Measurements from ENCODE around the gene IRGC.
"Not testable (repeated sequence)": the region's sequence is repeated elsewhere in the genome, so short reads cannot be mapped to it uniquely, and the experiment has no call there.

Gene IRGC, protein sequence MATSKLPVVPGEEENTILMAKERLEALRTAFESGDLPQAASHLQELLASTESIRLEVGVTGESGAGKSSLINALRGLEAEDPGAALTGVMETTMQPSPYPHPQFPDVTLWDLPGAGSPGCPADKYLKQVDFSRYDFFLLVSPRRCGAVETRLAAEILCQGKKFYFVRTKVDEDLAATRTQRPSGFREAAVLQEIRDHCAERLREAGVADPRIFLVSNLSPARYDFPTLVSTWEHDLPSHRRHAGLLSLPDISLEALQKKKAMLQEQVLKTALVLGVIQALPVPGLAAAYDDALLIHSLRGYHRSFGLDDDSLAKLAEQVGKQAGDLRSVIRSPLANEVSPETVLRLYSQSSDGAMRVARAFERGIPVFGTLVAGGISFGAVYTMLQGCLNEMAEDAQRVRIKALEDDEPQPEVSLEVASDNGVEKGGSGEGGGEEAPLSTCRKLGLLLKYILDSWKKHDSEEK

DNA sequence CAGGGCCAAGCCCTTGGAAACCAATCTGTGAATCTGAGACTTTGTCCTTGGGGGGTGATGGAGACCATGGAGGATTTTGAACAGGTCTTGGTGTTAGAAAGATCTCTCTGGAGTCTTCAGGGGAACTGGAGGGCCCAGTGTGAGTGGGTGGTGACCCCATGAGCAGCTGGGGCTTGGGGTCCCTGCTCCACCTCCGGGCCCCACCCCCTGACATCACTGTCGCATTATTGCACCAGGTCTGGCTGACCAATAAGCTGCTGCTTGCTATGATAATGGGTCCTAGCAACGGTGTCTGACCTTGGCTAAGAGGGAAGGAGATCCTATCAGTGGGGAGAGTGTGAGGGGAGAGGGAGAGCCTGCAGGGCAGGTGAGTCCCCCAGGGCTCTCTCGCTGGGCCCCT is at the start of gene IRGC:
Gene IRGC (plus strand): TSS at position 301 of the 400 bp plus-strand sequence. CDS start 2,483 bp downstream, outside the sequence.
- no peak for DNase-seq

DNA sequence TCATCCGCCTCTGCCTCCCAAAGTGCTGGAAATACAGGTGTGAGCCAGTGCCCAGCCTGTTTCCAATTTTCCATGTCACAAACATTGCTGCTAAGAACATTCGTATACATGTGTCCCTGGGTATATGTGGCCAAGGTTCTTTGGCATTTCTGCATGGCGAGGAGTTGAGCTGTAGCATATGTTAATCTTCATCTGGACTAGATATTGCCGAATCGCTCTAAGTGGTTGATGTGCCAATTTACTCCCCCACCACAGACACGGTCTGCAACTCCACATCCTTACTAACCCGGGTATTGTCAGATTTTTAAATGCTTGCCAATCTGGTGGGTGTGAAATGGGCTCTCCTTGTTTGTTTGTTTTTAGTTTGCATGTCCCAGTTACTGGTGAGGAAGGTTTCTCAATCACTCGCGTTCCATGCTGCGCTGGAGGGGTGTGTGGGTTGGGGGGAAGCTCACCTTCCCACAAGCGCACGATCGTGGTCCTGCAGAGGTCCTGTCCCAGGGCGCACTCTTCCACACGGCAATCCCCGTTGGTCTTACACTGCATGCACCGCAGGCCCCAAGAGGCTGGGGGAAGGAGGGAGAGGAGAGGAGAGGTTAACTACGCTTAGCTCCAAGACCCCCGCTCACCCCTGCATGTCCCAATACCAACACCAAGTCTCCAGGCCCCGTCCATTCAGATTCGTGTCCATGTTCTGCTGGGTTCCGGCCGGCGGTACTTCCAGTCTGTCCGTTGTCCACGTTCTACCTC is 48.6 kb upstream of the IRGC start:
- DNase-seq, result no peak

DNA sequence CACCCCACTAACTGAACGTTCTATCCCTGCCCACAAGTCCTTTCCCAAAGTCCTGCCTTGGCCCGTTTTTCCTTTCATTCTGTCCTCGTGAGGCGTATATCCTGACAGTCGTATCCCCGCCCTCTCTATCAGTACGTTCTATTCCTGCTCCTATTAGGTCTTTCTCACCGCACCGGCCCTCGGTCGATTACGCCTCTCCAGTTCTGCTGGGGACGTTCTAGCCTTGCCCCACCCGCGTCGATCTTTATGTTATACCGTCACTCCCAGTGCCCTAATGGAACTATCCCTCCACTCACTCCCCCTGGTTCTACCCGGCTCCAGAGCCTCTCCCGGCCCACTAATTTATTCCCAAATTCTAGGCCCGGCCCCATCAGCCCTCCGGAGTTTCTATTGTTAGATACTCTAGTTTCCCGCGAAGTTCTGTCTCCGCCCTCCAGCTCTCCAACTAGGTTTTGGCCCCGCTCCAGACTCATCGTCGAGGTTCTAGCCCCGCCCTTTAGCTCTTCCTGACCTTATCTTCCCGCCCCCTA is 47.9 kb upstream of the IRGC start:
- peak; percentile 99 for DNase-seq

DNA sequence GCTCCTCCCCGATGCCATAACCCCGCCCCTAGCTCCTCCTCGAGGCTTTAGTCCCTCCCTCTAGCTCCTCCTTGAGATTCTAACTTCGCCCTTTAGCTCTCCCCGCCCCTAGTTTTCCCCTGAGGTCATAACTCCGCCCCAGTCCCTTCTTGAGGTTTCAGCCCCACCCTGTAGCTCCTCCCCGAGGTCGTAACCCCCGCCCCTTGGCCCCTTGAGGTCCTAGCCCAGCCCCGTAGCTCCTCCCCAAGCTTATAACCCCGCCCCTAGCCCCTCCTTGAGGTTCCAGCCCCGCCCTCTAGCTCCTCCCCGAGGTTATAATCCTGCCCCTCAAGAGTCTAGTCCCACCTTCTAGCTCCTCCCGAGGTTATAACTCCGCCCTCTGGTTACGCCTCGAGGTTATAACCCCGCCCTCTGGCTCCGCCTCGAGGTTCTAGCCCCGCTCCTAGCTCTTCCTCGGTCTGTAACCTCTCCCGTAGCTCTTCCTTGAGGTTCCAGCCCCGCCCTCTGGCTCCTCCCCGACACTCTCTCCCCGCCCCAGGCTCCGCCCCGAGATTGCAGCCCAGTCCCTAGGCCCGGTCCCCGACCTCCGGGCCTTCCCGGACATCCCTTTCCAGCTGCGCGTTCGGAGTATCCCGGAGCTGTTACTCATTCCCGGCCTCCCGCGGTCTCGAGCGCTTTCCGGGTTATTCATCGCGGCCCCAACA is 47.3 kb upstream of the IRGC start:
- peak; percentile 99 for DNase-seq

DNA sequence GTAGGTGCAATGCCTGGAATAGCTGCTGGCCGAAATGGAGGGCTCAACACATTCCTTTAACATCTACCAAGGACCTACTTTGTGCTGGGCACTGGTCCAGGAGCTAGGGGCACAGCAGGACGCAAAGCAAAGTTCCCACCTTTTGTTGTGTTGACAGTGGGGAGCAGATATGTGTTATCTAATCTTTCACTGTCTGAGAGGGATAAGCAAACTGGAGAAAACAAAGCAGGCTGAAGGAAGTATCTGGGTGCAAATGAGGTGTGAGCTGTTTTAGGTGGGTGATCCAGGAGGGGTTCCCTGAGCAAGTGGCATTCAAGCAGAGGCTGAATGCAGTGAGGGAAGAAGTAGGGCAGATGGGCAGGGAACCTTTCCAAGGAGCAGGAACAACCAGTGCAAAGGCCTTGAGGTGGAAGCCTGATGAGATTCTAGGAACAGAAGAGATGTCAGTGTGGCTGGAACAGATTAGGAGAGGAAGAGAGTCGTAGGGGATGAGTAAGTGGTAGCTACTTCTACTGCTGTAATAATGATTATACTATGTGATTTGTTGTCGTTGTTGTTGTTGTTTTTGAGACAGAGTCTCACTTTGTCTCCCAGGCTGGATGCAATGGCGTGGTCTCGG is 43.7 kb upstream of the IRGC start:
- no peak for DNase-seq

DNA sequence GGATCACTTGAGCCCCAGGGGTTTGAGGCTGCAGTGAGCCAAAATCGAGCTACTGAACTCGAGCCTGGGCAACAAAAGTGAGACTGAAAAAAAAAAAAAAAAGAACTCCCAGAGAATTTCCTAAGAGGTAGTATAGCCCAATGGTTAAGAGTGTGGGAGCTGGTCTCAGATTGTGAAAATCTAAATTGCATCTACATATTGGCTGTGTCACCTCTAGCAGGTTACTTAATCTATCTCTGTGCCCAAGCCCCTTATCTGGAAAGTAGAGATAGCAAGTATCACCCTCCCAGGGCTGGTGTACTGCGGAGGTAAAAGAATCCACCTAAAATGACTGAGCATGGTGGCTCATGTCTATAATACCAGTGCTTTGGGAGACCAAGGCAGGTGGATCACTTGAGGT is 42.2 kb upstream of the IRGC start:
- no peak for DNase-seq

DNA sequence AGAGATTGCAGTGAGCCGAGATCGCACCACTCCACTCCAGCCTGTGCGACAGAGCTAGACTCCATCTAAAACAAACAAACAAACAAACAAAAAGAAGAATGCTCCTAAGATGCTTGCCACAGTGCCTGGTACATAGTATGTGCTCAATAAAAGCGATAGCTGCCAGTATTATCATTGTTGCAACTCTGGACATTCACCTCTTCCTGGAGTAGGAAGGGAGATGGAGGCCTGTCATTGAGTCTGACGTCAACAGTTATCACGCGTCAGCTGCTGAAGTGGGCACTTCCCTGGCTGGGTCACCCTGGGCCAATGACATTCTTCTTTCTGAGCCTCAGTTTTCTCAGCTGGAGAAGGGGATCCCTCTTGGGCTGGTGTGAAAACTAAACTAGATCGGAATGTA is 41.7 kb upstream of the IRGC start:
- no peak for DNase-seq

DNA sequence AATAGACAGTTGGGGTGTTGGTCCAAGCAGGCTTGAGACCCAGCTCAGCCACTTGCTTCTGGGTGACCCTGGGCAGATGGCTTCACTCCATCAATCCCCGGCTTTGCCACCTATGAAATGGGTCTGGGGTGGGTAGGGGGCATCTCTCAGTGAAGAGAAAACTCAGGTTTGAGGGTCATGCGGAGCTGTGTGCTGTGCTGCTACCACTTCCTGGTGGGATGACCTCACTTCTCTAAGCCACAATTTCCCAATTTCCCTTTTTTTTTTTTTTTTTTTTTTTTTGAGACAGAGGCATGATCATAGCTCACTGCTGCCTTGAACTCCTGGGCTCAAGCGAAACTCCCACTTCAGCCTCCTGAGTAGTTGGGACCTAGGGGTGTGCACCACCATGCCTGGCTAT is 41.3 kb upstream of the IRGC start:
- DNase-seq, result no peak

DNA sequence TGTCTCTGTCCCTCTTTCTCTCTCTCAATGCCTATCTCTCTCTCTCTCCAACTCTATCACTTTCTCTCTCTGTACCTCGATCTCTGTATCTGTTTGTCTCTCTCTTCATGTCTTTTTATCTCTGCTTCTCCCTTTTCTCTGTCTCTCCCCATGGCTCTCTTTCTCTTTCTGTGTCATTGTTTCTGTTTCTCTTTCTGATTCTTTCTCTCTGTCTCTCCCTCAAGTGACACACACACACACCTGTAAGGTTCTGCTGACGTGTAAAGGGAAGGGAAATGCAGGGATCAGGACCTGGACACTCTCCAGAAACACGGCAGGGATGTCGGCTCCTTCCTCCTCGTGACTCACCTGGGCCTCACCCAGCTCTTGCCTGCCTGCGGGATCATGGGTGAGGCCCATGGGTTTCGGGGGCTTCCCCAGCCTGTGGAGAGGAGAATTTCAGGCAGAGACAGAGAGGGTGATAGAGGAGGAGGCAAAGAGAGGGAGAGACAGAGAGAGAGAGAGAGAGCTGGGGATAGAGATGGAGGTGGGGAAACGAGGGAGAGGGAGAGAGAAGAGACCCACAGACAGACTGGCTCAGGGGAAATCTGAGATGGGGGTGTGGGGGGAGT is 40.5 kb upstream of the IRGC start:
- DNase-seq, result no peak

DNA sequence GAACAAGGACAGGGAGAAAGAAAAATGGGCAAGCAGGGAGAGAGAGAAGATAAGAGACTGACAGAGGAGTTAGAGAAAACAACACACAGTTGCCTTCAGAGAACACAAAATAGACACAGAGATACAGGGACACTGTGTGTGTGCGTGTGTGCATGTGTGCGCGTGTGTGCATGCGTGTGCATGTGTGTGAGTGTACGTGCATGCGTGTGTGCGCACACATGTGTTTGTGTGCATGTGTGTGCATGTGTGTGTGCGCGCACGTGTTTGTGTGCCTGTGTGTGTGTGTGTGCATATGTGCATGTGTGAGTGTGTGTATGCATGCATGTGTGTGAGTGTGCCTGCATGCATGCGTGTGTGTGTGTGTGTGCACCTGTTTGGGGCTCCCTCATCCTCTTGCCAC is 40.0 kb upstream of the IRGC start:
- no peak for DNase-seq

DNA sequence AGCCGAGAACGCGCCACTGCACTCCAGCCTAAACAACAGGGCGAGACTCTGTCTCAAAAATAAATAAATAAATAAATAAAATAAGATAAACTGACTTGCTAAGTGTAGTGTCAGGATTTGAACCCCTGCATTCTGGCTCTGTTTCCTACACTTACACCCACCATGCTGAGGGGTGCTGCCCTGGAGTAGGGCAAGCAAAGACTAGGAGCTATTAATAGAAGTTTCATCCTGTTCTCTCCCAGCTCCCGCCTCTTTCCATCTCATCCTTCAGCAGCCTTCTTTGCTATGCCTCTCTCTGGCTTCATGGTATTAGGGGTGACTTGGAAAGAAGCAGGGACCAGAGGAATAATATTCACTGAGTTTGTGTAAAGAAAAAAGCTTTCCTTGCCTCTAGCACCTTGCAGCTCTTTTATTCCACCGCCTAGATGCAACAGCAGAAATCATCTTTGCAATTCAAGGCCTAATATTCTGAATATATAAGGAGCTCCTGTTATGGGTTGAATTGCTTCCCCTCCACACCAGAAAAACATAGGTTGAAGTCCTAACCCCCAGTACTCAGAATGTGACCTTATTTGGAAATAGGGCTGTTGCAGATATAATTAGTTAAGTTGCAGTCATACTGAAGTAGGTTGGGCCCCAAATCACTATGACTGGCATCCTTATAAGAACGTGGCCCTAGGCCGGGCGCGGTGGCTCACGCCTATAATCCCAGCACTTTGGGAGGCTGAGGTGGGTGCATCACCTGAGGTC is 37.2 kb upstream of the IRGC start:
- no peak for DNase-seq

DNA sequence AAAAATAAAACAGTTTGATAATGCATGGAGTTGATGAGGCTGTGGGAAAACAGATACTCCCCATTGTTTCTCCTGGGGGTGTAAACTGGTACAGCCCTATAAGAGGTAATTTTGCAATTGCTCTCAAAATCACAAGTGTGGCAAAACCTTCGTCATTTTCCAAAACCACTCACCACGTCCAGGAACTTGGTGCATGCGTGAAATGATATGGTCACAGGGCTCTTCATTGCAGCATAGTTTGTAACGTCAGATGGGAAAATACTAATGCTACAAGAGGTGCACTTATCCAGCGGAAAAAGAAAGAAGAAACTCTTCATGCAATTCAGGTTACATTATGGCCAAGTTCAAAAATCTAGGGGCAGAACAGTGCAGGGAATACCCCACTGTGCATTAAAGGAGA is 34.1 kb upstream of the IRGC start:
- no peak for DNase-seq

DNA sequence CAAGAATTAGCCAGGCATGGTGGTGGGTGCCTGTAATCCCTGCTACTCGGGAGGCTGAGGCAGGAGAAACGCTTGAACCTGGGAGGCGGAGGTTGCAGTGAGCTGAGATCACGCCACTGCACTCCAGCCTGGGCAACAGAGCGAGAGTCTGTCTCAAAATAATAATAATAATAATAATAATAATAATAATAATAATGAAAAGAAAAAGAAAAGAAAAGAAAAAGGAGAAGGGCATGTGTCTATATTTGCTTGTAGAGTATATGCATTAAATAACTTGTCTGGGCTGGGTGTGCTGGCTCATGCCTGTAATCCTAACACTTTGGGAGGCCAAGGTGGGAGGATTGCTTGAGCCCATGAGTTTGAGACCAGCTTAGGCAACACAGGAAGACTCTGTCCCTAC is 33.6 kb upstream of the IRGC start:
- not testable (repeated sequence) for DNase-seq

DNA sequence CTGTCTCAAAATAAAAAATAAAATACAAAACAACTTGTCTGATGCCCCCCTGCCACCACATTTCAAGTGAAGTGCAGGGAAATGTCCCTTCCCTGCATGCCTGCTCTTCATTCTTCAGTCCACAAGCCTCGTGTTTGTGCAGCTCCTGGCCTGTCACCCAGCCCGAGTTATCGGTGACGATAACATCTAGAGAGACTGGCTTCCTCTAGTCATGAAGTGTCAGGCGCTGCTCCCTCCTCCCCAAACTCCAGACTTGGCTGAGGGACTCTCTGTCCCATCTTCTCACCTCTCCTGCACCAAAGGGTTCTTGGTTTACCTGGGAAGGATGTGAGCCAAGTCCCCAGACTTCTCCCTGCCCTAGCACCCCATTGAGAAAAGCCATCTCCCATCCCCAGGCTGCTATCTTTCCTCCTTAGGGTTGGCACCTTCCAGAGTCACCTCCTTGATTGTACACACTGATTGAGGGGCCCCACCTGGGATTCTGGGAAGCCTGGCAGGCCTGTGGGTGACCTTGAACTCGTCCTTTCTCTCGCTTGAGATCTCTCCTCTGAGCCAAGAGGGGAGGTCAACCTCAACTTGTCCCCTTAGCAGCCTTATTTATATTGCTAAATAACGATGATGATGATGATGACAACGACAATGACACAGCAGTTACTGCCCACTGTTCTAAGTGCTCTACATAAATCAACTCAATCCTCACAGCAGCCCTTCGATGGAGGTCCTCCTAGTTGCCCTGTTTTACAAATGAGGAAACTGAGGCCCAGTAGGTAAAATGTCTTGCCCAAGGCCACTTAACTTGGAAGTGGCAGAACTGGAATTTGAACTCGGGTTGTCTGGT is 32.8 kb upstream of the IRGC start:
- no peak for DNase-seq

DNA sequence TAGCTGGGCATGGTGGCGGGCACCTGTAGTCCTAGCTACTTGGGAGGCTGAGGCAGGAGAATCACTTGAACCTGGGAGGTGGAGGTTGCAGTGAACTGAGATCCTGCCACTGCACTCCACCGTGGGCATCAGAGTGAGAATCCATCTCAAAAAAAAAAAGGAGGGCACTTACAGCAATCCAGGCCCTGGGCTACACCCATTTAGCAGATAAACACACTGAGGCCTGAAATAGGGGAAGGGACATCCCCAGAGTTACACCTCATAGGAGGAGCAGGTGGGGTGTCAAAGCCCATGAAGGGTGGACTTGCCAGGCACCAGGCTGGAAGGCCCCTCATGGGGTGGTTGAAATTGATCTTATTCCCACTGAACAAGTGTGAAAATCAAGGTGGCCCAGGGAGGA is 32.0 kb upstream of the IRGC start:
- DNase-seq, result no peak

DNA sequence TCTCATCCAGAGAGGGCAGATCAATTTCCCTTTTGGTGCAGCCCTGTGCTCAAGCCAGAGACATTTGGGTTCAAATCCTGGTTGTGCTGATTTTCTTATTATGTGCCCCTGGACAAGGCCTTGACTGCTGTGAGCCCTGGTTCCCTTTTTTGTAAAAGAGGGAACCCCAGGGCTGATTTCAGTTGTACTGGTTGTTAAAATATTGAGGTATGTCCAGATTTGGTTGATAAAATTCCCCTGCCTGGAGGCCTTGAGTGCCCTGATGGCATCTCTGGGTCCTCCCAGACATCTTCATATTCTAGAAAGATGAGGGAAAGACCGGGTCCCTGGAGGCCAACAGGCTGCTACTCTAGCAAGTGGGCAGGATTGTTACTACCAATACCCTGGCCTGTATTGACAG is 31.6 kb upstream of the IRGC start:
- no peak for DNase-seq

DNA sequence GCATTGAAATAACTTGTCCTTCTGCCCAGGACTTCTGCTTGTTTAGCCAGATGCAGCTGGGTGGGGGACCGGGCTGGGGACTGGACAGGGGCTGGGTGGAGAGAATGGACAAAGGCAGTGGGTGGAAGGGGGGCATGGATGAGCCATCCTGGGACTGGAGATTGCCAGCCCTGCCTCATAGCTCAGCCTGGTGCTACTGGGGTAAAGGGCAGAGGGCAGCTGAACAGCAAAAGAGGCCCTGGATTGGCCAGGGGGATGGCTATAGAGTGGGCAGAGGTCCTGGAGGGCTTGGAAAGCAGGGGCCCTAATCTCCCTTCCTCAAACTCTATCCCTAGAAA is 28.2 kb upstream of the IRGC start:
- no peak for DNase-seq

DNA sequence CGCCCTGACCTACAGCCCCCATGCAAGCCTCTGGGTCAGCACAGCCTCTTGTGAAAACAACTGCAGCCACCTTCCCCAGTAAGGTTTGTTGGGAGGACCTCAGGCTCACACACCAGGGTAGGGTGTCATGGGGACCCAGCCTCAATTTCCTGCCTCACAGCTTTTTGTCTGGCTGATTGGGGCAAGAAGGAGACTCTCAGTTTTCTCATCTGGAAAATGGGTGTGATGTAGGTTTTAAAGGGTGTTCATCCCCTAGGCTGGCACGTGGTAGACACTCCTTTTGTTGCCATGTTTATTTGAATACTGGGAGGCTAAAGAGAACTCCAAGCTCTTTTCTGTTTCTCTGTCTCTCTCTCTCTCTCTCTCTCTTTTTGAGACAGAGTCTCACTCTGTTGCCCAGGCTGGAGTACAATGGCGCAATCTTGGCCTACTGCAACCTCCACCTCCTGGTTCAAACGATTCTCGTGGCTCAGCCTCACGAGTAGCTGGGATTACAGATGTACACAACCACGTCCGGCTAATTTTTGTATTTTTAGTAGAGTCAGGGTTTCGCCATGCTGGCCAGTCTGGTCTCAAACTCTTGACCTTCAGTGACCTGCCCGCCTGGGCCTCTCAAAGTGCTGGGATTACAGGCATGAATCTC is 27.7 kb upstream of the IRGC start:
- DNase-seq, result no peak

DNA sequence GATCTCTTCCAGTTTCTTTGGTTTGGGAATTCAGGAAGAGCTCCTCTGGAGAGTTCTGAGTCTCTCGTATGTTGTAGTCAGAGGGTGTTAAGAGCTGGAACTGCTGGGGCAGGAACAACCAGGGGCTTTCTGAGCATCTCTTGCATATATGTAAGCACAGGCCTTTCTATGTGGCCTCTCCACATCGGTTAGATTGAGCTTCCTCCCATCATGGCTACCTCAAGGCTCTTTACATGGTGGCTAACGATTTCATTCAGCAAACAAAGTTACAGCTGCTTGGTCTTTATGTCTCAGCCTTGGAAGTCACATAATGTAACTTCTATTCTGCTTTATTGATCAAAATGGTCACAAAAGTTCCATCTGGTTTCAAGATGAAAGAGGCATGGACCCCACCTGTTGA is 25.4 kb upstream of the IRGC start:
- DNase-seq, result no peak

DNA sequence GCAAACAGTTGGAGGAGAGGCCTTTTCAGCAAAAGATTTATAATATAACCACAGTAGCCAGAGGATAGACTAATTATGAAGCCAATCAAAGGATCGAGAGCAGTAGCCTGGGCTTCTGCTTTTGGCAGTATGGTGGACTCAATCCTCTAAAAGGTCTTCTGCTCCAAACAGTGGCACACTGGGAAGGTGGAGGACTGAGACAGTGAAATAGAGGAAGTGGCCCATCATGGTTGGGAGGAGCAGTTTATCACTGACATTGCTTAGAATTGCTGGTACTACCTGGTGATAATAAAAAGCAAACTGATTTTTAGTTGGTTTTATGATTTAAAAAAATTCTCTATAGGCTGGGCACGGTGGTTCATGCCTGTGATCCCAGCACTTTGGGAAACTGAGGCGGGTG is 25.0 kb upstream of the IRGC start:
- DNase-seq, result no peak

Measured in NCI-H2171 (cell line).